Fibroblast of gingiva (primary cell): ENCODE data around the gene SYVN1.

Source experiments
- DNase-seq: peaks from one replicate; pipeline ENCODE4 v3.0.0-alpha.2; 2011; ENCODE audit warnings: low read depth

SYVN1 gene

DNA sequence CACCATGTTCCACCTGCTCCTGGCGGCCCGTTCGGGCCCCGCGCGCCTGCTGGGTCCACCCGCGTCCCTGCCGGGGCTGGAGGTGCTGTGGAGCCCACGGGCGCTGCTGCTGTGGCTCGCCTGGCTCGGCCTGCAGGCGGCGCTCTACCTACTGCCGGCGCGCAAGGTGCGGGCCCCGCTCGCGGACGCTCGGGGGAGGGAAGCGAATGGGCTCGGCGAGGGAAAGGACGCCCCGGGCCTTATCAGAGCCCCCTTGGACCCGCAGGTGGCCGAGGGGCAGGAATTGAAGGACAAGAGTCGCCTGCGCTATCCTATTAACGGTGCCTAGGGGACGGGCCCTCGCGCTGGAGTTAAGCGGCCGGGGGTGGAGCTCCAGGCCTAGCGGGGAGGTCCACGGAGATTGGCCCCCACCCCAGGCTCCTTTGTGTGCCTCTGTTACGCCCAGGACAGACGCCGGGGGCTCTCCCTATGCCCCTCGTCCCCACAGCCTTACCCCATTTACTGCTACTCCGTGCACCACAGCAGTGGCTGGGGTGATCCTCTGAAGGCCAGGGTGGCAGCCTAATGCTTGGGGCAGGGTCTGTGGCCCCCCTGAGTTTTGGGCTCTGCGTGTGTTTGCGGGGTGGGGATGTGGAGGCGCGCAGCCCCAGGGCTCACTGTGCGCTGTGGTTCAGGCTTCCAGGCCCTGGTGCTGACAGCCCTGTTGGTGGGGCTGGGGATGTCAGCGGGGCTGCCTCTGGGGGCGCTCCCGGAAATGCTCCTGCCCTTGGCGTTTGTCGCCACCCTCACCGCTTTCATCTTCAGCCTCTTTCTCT lies 21.6 kb downstream of the SYVN1 start:
- no peak for DNase-seq

DNA sequence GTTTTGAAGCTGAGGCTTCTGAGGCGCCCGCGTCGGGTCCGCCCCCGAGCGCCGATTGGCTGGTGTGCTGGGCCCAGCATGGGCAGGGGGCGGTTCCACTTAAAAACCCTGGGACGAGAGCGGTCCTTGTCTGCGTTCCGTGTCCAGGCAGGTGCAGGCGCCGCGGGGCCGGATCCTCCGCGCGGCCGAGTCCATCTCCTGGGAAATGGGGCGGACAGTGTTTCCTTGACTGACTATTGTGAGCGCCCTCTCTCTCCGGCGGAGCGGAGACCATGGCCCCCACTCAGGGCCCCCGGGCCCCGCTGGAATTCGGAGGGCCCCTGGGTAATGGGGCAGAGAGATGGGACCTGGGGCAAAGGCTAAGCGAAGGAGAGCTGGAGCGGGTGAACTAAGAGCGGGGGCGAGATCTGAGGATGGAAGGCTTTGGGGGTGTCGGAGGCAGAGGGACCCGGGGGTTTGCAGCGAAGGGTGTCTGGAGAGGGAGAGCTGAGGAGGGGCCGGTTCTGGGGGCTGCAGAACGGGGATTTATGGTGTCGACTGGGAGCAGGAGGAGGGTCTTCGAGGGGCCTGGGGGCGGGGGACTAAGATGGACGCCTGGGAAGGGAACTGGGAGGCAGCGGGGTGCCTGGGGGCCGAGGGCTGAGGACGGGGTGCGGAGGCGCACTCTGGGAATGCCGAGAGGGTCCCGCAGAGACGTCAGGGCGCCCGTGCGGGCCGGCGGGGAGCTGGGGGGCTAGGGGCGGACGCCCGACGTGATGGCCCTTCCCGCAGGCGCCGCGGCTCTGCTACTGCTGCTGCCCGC lies 22.4 kb downstream of the SYVN1 start, which contains the start of gene TM7SF2:
Gene TM7SF2 (plus strand): TSS at position 129 of the 802 bp plus-strand sequence. CDS start 144 bp downstream, at position 273.
- DNase-seq, result peak; percentile 86

DNA sequence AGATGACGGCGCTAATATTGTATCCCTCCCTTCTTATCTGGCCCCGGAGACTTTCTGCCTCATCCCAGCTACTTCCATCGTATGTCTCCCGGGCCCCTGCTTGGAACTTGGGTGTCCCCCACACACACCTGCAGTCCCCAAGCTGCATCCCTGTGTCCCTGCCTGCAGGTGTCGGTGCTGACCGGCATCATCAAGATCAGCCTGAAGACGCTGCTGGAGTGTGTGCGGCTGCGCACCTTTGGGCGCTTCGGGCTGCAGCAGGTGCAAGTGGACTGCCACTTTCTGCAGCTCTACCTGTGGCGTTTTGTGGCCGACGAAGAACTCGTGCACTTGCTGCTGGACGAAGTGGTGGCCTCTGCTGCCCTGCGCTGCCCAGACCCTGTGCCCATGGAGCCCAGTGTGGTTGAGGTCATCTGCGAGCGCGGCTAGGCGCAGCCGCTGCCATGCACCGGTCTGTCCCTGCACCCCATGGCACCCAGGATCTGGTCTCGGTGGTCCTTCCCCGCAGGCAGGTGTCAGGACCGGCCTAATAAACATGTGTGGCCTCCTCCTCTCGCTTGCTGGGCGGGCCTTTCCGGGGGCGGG lies 23.1 kb downstream of the SYVN1 start:
- DNase-seq, result no peak

DNA sequence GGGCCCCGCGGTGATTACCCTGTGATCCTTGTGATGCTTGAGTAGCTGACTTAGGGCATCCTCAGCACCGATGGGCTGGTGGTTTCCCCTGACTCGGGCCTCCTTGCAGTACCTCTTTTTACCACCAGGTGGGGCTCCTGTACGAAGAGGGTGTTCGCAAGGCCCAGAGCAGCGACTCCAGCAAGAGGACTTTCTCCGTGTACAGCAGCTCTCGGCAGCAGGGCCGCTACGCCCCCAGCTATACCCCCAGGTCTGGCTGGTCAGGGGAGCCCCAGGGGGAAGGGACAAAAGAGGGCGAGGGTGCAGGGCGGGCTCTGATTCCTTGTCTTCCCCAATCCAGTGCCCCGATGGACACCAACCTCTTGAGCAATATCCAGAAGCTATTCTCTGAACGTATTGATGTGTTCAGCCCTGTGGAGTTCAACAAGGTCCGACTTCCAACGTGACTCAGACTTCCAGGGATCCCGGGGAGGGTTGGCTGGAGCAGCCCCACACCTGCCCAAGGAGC lies 23.9 kb downstream of the SYVN1 start:
- peak; percentile 67 for DNase-seq

DNA sequence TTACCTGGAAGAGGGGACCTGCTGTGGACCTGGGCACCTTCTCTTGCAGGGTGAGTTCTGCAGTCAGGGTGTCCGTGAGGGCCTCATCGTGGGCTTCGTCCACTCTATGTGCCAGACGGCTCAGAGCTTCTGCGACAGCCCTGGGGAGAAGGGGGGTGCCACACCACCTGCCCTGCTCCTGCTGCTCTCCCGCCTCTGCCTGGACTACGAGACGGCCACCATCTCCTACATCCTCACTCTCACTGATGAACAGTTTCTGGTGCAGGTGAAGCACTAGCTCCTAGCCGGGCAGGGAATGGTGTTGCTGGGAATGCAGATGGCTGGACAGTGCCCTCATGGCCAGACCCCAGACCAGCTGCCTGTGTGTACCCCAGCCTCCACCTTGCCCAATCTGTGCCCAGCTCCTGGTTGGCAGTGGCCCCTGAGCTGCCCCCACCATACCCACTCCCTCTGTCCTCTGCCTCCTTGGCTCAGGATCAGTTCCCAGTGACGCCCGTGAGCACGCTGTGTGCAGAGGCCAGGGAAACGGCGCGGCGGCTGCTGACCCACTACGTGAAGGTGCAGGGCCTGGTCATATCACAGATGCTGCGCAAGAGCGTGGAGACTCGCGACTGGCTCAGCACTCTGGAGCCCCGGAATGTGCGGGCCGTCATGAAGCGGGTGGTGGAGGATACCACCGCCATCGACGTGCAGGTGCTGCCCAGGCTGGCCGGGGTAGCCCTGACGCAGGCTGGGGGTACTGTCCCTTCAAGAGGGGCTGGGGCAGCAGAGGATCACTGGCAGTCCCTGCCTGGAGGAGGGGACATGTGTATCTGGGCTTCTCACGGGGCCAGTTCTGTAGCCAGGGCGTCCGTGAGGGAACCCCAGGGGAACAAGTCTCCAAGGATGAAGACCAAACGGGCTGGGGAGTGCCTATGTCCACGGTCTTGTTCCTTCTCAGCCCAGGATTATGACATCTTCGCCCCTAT lies 24.8 kb downstream of the SYVN1 start:
- no peak for DNase-seq

DNA sequence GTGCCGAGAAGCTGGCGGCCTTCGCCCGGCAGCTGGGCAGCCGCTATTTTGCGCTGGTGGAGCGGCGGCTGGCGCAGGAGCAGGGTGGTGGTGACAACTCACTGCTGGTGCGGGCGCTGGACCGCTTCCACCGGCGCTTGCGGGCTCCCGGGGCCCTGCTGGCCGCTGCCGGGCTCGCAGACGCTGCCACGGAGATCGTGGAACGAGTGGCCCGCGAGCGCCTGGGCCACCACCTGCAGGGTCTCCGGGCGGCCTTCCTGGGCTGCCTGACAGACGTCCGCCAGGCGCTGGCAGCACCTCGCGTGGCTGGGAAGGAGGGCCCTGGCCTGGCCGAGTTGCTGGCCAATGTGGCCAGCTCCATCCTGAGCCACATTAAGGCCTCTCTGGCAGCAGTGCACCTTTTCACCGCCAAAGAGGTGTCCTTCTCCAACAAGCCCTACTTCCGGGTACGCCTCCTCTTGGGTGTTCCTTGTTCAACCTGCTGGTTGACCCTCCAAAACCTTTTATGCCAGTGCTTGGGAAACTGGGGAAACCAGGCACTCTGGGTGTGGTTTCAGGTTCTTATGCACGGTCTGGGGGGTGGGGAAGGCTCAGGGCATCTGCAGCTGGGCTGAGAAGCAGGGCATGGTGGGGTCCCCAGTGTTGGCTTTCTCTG lies 25.7 kb downstream of the SYVN1 start:
- no peak for DNase-seq

DNA sequence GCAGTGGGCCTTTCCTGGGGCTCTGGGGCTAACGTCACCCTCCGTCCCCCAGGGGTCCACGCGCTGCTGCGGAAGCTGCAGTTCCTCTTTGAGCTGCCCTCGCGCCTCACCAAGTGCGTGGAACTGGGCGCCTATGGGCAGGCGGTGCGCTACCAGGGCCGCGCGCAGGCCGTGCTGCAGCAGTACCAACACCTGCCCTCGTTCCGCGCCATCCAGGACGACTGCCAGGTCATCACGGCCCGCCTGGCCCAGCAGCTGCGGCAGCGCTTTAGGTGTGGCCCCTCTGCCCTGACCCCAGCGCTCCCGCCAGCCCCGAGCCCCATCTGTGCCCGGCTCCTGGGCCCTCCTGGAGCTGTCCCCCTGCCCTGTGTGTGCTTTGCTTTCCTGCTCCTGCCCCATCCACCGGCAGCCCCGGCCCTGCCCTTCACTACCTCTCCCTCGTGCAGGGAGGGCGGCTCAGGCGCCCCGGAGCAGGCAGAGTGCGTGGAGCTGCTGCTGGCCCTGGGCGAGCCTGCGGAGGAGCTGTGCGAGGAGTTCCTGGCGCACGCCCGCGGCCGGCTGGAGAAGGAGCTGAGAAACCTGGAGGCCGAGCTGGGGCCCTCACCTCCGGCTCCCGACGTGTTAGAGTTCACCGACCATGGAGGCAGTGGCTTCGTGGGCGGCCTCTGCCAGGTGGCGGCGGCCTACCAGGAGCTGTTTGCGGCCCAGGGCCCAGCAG lies 26.4 kb downstream of the SYVN1 start:
- DNase-seq, result no peak

DNA sequence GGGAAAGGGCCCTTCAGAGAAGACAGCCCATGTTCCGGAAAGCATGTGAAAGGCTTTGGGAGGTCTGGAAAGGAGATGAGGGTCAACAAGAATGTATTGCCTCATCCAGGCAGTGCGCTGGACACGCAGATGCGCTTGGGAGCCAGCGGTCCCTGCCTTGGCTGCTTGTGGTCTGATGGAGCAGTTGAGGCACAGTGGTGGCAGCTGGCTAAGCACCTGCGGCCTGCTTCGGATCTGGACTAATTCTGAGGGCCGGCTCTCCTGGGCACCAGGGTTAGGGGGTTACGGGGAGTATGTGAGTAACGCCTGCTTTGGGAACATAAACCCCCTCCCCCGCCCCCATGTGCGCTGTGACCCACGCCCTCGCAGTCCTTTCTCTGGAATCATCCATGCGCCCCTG lies 27.2 kb downstream of the SYVN1 start:
- no peak for DNase-seq

DNA sequence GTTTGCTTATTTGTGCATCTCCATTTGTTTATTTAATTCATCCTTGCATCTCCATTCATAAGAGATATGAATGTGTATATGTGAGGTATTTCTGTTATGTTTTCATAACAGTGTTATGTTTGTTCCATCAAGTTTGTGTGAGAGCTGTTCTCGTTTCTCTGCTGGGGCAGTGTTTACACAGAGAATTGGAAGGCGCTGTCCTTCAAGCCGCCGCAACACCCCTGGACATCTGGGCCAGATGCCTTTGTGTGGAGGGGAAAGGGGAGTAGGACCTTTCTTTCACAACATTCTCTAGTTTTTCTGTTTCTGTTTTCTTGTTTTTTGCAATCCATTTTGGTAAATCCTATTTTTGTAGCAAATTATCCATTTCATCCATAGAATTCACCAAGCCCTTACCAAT lies 29.7 kb downstream of the SYVN1 start:
- DNase-seq, result peak; percentile 36

DNA sequence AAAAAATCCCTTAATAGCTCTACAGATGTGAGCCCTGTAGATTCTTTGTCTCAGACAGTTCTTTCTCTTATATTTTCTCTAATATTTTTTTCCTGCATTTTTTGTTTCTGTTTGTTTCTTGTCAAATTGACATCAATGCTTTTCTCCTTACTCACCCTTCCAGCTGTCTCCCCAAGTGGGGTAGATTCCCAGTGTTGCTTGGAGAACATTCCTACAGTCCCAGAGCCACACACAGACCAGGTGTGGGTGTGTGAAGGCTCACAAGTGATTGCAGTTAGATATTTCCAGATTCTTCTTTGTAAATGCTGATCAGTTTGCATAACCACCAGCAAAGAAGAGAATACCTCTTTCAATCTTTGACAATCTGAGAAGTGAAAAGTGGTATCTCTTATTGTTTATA lies 30.8 kb downstream of the SYVN1 start:
- no peak for DNase-seq

DNA sequence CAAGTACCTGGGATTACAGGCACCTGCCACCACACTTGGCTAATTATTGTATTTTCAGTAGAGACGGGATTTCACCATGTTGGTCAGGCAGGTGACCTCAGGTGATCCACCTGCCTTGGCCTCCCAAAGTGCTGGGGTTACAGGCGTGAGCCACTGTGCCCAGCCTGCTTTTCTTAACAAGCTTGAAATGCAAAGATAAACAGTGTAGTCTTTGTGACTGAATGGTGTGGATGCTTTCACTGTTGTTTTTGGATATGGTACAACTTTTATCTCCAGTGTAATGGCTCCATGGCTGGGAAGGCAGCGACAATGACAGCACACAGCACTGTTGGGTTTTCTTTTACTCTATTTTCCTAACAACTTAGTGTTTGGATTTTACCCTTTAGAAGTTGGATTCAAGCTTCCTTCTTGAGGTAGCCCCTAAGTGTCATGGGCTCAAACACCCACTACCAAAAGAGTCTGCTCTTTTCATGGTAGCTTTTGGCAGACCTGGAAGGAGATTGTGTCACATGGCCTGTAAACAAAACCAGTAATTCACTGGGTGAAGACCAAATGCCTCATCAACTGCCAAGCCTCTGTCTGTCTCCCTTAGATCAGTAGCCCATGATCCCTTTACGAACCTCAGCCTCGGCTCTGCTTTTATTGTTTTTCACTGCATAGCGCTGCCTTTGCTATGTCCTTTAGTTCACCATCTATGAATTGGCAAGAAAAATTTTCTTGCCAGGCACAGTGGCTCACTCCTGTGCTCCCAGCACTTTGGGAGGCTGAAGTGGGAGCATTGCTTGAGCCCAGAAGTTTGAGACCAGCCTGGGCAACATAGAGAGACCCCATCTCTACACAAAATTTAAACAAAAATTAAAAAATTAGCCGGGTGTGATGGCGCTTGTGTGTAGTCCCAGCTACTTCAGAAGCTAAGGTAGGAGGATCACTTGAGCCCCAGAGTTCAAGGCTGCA lies 31.9 kb downstream of the SYVN1 start:
- peak; percentile 33 for DNase-seq

DNA sequence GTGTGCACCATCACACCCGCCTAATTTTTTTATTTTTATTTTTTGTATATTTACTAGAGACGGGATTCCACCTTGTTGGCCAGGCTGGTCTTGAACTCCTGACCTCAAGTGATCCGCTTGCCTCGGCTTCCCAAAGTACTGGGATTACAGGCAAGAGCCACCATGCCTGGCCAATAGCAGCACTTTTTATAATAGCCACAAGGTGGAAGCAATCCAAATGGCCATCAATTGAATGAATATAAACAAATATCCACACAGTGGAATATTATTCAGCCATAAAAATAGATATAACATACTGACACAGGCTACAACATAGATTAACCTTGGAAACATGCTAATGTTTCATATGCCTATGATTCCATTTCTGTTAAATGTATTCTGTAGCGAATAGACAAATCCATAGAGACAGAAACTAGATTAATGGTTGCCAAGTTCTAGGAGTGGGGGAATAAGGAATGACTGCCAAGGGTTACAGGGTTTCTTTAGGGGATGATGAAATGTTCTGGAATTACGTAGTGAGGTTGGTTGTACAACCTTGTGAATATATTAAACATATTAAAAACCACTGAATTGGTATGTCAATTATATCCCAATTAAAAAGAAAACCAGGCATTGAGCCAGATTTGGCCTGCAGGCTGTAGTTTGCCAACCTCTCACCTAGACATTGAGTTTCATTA lies 33.5 kb downstream of the SYVN1 start:
- DNase-seq, result no peak

DNA sequence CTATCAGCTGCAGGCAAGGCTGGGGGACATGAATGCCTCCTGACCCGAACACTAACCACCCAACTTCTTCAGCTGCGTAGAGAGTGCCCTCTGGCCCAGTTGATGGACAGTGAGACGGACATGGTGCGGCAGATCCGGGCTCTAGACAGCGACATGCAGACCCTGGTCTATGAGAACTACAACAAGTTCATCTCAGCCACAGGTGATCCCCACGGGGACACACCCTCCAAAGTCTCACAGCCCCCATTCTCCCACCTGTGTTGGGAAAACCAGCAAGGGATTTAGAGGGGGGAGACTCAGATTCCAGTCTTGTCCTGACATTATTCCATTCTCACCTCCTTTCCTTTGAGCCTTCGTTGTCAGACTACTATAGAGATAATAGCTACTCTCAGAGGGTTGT lies 37.4 kb downstream of the SYVN1 start:
- no peak for DNase-seq

DNA sequence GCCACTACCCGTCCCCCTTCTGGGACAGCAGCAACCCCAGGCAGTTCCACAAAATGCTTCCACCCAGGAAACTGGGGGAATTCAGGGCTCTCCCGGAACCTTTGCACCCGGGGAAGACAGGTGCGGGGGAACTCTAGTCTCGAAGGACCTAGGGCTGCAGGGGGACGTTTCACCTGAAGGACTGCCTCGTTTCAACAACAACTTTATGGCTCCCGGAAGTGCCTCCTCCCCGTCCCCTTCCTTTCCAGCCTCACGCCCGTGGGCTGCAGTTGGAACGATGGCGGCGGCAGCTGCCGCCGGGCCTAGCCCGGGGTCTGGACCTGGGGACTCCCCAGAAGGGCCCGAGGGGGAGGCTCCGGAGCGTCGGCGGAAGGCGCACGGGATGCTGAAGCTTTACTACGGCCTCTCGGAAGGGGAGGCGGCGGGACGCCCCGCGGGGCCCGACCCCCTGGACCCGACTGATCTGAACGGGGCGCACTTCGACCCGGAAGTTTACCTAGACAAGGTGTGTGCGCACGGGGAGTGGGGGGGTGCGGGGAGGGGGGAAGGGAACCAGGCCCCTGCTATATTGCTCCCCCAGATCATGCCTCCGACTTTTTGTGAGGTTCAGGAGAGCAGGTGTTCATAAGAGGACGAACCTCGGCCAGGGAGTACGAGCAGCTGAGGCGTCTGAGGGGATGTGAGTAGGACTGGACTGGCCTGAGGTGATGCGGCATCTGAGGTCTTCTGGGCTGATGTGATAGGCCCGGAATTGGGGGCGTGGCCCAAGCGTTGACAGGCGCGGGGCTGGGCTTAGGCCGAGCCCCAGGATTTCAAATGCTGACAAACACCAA lies 38.1 kb downstream of the SYVN1 start, which contains the start of gene VPS51:
Gene VPS51 (plus strand): TSS at position 241 of the 833 bp plus-strand sequence. CDS start 37 bp downstream, at position 278.
- DNase-seq, result peak; percentile 88

DNA sequence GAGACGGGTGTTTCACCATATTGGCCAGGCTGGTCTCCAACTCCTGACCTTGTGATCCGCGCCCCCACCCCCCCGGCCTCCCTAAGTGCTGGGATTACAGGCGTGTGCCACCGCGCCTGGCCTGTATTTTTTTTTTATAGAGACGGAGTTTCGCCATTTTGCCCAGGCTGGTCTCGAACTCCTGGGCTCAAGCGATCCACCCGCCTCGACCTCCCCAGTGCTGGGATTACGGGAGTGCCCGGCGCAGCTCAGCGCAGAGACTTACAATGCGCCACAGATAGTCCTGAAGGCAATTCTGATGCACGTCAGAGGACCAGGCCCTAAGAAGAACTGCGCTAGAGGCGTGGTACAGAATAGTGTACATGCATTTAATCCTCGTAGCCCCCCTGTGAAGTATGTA lies 38.9 kb downstream of the SYVN1 start:
- no peak for DNase-seq

DNA sequence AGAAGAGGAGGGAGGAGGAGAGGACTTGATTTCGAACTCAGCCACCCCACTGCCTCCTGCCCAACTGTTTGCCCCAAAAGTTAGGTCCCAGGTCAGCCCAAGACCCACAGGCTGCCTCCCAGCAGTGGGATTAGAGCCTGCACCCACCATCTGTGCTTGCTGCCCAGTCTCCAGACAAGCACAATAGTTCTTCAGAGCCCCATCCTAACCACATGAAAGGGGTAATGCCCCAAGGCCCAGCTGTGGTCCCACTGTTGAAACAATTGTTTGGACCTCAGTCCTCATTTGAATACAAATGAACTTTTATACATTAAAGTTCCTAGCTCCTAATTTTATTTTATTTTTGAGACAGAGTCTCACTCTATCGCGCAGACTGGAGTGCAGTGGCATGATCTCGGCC lies 43.7 kb downstream of the SYVN1 start:
- DNase-seq, result no peak

DNA sequence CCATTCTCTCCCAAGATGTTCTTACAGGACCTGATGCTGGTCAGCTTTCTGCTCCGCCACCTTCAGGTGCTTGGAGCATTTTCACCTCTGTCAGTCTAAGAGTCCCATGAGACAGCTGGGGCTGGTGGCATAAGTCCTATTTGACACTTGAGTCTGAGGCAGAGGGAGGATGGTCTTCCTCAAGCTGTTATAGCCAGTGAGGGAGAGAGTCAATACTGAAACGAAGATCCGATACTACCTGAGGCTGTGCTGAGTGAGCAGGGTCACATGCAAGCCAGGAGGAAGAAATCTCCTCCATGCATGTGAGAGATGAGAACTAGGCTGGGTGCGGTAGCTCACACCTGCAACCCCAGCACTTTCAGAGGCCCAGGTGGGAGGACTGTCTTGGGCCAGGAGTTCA lies 44.7 kb downstream of the SYVN1 start:
- DNase-seq, result no peak
